Measurements from ENCODE around the gene P4HB.

Gene P4HB

DNA sequence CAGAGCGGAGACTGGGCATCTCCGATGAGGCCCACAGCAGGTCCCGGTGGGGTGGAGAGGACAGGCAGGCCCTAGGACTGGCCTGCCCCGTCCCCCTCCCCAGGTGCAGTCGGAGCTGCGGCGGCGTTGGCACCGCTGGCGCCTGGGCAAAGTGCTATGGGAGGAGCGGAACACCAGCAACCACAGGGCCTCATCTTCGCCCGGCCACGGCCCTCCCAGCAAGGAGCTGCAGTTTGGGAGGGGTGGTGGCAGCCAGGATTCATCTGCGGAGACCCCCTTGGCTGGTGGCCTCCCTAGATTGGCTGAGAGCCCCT lies 47.0 kb downstream of the P4HB start:
- H3K27ac ChIP-seq = no peak overlapping the region
- TF ChIP-seq, protein P1, sequence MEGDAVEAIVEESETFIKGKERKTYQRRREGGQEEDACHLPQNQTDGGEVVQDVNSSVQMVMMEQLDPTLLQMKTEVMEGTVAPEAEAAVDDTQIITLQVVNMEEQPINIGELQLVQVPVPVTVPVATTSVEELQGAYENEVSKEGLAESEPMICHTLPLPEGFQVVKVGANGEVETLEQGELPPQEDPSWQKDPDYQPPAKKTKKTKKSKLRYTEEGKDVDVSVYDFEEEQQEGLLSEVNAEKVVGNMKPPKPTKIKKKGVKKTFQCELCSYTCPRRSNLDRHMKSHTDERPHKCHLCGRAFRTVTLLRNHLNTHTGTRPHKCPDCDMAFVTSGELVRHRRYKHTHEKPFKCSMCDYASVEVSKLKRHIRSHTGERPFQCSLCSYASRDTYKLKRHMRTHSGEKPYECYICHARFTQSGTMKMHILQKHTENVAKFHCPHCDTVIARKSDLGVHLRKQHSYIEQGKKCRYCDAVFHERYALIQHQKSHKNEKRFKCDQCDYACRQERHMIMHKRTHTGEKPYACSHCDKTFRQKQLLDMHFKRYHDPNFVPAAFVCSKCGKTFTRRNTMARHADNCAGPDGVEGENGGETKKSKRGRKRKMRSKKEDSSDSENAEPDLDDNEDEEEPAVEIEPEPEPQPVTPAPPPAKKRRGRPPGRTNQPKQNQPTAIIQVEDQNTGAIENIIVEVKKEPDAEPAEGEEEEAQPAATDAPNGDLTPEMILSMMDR (conservative IDR thresholded peaks at IDR 0.05) = no peak
- no peak for TF ChIP-seq ZFX (IDR thresholded peaks at IDR 0.05)

DNA sequence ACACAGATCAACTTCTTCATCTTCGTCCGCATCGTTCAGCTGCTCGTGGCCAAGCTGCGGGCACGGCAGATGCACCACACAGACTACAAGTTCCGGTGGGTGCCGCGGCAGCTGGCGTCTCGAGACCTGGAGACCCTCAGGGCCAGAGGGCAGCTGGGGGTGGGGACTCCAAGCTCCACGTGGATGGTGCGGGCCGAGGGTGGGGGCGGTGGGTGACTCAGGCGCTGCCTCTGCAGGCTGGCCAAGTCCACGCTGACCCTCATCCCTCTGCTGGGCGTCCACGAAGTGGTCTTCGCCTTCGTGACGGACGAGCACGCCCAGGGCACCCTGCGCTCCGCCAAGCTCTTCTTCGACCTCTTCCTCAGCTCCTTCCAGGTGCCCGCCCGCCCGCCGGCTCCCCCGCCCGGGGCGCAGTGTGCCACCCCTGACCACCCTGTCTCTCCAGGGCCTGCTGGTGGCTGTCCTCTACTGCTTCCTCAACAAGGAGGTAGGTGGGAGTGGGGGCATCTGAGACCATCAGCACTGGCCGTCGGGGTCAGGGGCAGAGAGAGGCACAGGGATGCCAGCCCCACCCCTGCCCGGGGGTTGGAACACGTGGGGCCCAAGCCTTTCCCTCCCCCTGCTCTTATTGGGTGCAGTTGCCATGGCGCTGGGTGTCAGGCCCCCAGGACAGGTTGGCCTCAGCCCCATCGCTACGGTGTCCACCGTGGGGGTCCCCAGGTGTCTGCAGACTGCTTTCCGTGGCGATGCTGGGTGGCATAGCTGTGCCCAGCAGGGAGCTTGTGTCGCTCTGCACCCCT lies 47.6 kb downstream of the P4HB start:
- no peak overlapping the region for H3K27ac ChIP-seq
- no peak for TF ChIP-seq ZFX (IDR thresholded peaks at IDR 0.05)
- TF ChIP-seq, protein P1 (conservative IDR thresholded peaks at IDR 0.05) = no peak

DNA sequence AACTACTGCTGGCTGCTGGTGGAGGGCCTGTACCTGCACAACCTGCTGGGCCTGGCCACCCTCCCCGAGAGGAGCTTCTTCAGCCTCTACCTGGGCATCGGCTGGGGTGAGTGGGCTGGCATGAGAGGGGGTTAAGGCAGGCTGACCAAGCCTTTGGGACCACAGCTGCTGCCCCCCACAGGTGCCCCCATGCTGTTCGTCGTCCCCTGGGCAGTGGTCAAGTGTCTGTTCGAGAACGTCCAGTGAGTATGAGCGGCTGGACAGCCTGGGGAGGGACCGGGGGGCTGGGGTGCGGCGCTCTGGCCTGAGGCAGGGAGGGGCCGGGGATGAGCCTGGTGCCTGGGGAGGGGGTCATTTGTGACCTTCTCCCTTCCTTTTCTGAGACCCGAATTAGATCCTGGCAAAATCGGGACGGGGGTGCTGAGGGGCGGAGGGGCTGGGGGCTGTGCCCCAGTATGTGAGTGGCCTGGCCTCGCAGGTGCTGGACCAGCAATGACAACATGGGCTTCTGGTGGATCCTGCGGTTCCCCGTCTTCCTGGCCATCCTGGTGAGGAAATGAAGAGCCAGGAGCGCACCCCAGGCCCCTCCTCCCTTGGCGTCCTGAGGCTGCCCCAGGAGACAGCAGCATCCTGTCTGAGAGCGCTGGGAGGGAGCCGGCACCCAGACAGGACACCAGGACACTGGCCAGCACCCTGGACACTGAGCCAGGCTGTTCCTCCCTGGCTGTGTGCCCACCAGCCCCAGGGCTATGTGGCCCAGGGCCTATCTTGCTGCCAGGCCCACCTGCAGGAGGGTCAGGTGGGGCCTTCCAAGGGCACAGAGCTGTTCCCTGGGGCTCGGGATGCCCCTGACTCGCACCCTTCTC lies 48.4 kb downstream of the P4HB start:
- no peak overlapping the region for H3K27ac ChIP-seq
- TF ChIP-seq ZFX (IDR thresholded peaks at IDR 0.05) = no peak
- TF ChIP-seq, protein P1 (conservative IDR thresholded peaks at IDR 0.05) = no peak

DNA sequence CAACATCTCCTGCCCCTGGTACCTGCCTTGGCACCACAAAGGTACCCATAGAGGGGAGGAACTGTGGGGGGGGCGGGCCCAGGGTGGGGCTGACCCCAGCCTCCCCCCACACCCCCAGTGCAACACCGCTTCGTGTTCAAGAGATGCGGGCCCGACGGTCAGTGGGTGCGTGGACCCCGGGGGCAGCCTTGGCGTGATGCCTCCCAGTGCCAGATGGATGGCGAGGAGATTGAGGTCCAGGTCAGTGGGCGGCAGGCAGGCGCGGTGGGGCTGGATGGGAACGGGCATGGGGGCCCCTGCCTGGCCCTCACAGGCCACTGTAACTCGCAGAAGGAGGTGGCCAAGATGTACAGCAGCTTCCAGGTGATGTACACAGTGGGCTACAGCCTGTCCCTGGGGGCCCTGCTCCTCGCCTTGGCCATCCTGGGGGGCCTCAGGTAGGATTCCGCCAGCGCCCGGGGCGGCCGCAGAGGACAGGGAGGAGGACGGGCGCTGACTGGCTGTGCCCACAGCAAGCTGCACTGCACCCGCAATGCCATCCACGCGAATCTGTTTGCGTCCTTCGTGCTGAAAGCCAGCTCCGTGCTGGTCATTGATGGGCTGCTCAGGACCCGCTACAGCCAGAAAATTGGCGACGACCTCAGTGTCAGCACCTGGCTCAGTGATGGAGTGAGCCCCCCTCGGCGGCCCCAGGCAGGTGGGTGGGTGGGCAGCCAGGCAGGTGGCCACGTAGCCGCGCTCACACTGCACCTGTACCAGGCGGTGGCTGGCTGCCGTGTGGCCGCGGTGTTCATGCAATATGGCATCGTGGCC lies 49.2 kb downstream of the P4HB start:
- no peak overlapping the region for H3K27ac ChIP-seq
- no peak for TF ChIP-seq ZFX (IDR thresholded peaks at IDR 0.05)
- TF ChIP-seq, protein P1 (conservative IDR thresholded peaks at IDR 0.05) = no peak

DNA sequence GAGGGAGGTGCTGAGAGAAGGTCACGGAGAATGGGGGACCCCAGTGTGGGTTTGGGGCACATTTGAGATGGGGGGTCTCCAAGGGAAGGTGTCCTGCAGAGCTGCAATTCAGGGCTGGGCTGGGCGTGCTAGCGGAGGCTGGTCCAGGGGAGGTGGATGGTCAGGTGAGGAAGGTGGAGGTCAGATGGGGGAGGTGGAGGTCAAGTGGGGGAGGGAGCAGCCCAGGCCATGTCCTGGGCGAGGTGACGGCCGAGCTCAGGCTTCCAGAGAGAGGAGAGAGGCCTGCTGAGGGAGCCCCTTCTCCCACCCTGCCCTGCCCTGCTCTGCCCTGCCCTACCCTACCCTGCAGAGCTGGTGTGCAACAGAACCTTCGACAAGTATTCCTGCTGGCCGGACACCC lies 49.9 kb downstream of the P4HB start:
- H3K27ac ChIP-seq = no peak overlapping the region
- TF ChIP-seq, protein P1 (conservative IDR thresholded peaks at IDR 0.05) = no peak
- no peak for TF ChIP-seq ZFX (IDR thresholded peaks at IDR 0.05)

DNA sequence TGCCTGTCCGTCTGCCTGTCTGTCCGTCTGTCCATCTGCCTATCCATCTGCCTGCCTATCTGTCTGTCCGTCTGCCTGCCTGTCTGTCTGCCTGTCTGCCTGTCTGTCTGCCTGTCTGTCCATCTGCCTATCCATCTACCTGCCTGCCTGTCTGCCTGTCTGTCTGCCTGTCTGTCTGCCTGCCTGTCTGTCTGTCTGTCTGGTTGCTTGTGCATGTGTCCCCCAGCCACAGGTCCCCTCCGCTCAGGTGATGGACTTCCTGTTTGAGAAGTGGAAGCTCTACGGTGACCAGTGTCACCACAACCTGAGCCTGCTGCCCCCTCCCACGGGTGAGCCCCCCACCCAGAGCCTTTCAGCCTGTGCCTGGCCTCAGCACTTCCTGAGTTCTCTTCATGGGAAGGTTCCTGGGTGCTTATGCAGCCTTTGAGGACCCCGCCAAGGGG lies 50.8 kb downstream of the P4HB start:
- no peak overlapping the region for H3K27ac ChIP-seq
- no peak for TF ChIP-seq ZFX (IDR thresholded peaks at IDR 0.05)
- TF ChIP-seq, protein P1 (conservative IDR thresholded peaks at IDR 0.05) = no peak
